H1 (cell line): ENCODE measurements around the gene LY86. TPM values are rescaled to one million over a fixed set of nuclear protein-coding genes. Genes with fewer than 3 reads are reported as not detected.

Source experiments
- CTCF ChIA-PET: fragments of 300-600 bp; sonication (Branson Sonifier 250); formaldehyde crosslinking; loops from one replicate; lab custom pipeline; 2021; ENCODE audit not compliant: partially characterized antibody; lab: Charles Lee
- POLR2A ChIA-PET: fragments of 300-600 bp; sonication (Branson Sonifier 250); formaldehyde crosslinking; loops from one replicate; lab custom pipeline; 2021; ENCODE audit warnings: inconsistent platforms; ENCODE audit not compliant: partially characterized antibody; lab: Charles Lee
- DNase-seq, 2 experiments: peaks; one replicate each; pipeline versions ENCODE4 v3.0.0 to v3.0.0-alpha.2; 2010 to 2022; ENCODE audit warnings: low spot score in 2 of 2, low read depth in 1 of 2, mixed read lengths in 1 of 2
- FAIRE-seq: peaks from 2 replicates; lab custom pipeline; 2011; peaks lifted over from hg19 to GRCh38; lab: Jason Lieb, UNC
- H2AFZ ChIP-seq: 2 replicates; pipeline ENCODE4 v1.8.1; 2012; ENCODE audit warnings: low read length, inconsistent platforms
- H2AK5ac ChIP-seq: 2 replicates; pipeline ENCODE4 v1.6.1; 2013; ENCODE audit warnings: low read depth, low read length
- H2BK120ac ChIP-seq: replicated peaks from 2 replicates; pipeline ENCODE3; 2013; ENCODE audit warnings: low read depth, low read length, inconsistent platforms
- H2BK12ac ChIP-seq: 2 replicates; pipeline ENCODE4 v1.6.1; 2013; ENCODE audit warnings: low read depth, low read length
- H2BK15ac ChIP-seq: 2 replicates; pipeline ENCODE4 v1.6.1; 2013; ENCODE audit warnings: low read length
- H2BK20ac ChIP-seq: 2 replicates; pipeline ENCODE4 v1.6.1; 2013; ENCODE audit warnings: low read length
- H2BK5ac ChIP-seq: 2 replicates; pipeline ENCODE4 v1.6.1; 2013; ENCODE audit warnings: low read depth, low read length
- H3K14ac ChIP-seq: 2 replicates; pipeline ENCODE4 v1.6.1; 2013; ENCODE audit warnings: inconsistent platforms; ENCODE audit not compliant: insufficient read length
- H3K18ac ChIP-seq: 2 replicates; pipeline ENCODE4 v1.6.1; 2013; ENCODE audit warnings: low read length; ENCODE audit errors: extremely low read depth
- H3K23ac ChIP-seq: 2 replicates; pipeline ENCODE4 v1.6.1; 2013; ENCODE audit warnings: inconsistent platforms; ENCODE audit not compliant: insufficient read length
- H3K23me2 ChIP-seq: 2 replicates; pipeline ENCODE4 v1.6.1; 2013; ENCODE audit warnings: low read depth, low read length
- H3K27ac ChIP-seq: 2 replicates; pipeline ENCODE4 v1.6.1; 2011; ENCODE audit warnings: low read depth, low read length, inconsistent platforms
- H3K27me3 ChIP-seq, 4 experiments: replicated peaks in 1 of 4; 1 replicate in 1 of 4; 2 replicates in 3 of 4; pipeline versions ENCODE4 v1.6.1 to v1.8.1; 2011 to 2013; ENCODE audit warnings: low read length in 3 of 4, mild to moderate bottlenecking in 3 of 4, inconsistent platforms in 2 of 4, mixed read lengths in 2 of 4, moderate library complexity in 1 of 4; ENCODE audit not compliant: control insufficient read depth in 3 of 4, insufficient read depth in 3 of 4; ENCODE audit errors: extremely low read depth in 1 of 4
- H3K36me3 ChIP-seq, 4 experiments: 2 replicates each; pipeline versions ENCODE4 v1.6.1 to v1.8.1; 2011 to 2013; ENCODE audit warnings: mild to moderate bottlenecking in 4 of 4, low read length in 3 of 4, moderate library complexity in 2 of 4, control low read depth in 1 of 4, inconsistent platforms in 1 of 4; ENCODE audit not compliant: insufficient read depth in 4 of 4, control insufficient read depth in 2 of 4
- H3K4ac ChIP-seq: replicated peaks from 2 replicates; pipeline ENCODE3; 2013; ENCODE audit warnings: low read length, low read depth, mixed read lengths, inconsistent platforms; ENCODE audit not compliant: insufficient read length
- H3K4me1 ChIP-seq, 4 experiments: replicated peaks in 1 of 4; 1 replicate in 1 of 4; 2 replicates in 3 of 4; pipeline versions ENCODE4 v1.6.1 to v1.8.1; 2011 to 2013; ENCODE audit warnings: low read length in 3 of 4, inconsistent platforms in 2 of 4, mixed read lengths in 1 of 4; ENCODE audit not compliant: insufficient read depth in 4 of 4, control insufficient read depth in 3 of 4
- H3K4me2 ChIP-seq, 2 experiments: 2 replicates each; pipeline versions ENCODE4 v1.6.1 to v1.8.1; 2011 to 2013; ENCODE audit warnings: low read depth in 2 of 2, low read length in 2 of 2, control low read depth in 1 of 2, inconsistent platforms in 1 of 2, mild to moderate bottlenecking in 1 of 2; ENCODE audit not compliant: insufficient read depth in 1 of 2
- H3K4me3 ChIP-seq, 4 experiments: fragments of 200-600, 300-600 bp in 1 of 4; sonication (generic), shearing (Covaris generic), sonication (Bioruptor Twin) in 1 of 4; 2 replicates each; pipeline versions ENCODE4 v1.5.1 to v1.8.1; 2011 to 2016; ENCODE audit warnings: low read length in 4 of 4, low read depth in 3 of 4, control low read depth in 2 of 4, inconsistent platforms in 2 of 4, mild to moderate bottlenecking in 2 of 4, mixed read lengths in 1 of 4, moderate library complexity in 1 of 4; ENCODE audit not compliant: insufficient read depth in 2 of 4; ENCODE audit errors: extremely low read depth in 1 of 4
- H3K56ac ChIP-seq: replicated peaks from 2 replicates; pipeline ENCODE3; 2013; ENCODE audit warnings: low read depth, mild to moderate bottlenecking, mixed read lengths, low read length, inconsistent platforms; ENCODE audit not compliant: insufficient read length
- H3K79me1 ChIP-seq: 2 replicates; pipeline ENCODE4 v1.6.1; 2013; ENCODE audit warnings: low read depth, low read length, control low read depth
- H3K79me2 ChIP-seq, 2 experiments: 2 replicates each; pipeline versions ENCODE4 v1.6.1 to v1.8.1; 2012 to 2013; ENCODE audit warnings: low read length in 2 of 2, mild to moderate bottlenecking in 2 of 2, inconsistent platforms in 1 of 2; ENCODE audit not compliant: insufficient read depth in 2 of 2, control insufficient read depth in 1 of 2
- H3K9ac ChIP-seq, 4 experiments: replicated peaks in 1 of 4; 1 replicate in 1 of 4; 2 replicates in 3 of 4; pipeline versions ENCODE4 v1.6.1 to v1.8.1; 2011 to 2013; ENCODE audit warnings: low read depth in 3 of 4, low read length in 3 of 4, control low read depth in 2 of 4, mild to moderate bottlenecking in 2 of 4, moderate library complexity in 2 of 4, inconsistent platforms in 1 of 4; ENCODE audit errors: extremely low read depth in 1 of 4
- H3K9me3 ChIP-seq, 2 experiments: 2 replicates each; pipeline versions ENCODE4 v1.6.1 to v1.8.1; 2012 to 2013; ENCODE audit warnings: mild to moderate bottlenecking in 2 of 2, moderate library complexity in 2 of 2, control low read depth in 1 of 2, inconsistent platforms in 1 of 2, low read depth in 1 of 2, low read length in 1 of 2, mixed read lengths in 1 of 2; ENCODE audit not compliant: insufficient read depth in 2 of 2
- H4K20me1 ChIP-seq, 2 experiments: replicated peaks in 1 of 2; 2 replicates each; pipeline versions ENCODE3 to v1.8.1; 2011 to 2013; ENCODE audit warnings: inconsistent platforms in 2 of 2, low read length in 2 of 2, mild to moderate bottlenecking in 1 of 2; ENCODE audit not compliant: insufficient read depth in 2 of 2, control insufficient read depth in 1 of 2
- H4K5ac ChIP-seq: 2 replicates; pipeline ENCODE4 v1.6.1; 2013; ENCODE audit warnings: low read length, low read depth, mixed read lengths, inconsistent platforms; ENCODE audit not compliant: insufficient read length
- H4K8ac ChIP-seq: 2 replicates; pipeline ENCODE4 v1.8.0; 2013; ENCODE audit warnings: mild to moderate bottlenecking, moderate library complexity, low read length, inconsistent platforms; ENCODE audit not compliant: insufficient read depth; ENCODE audit errors: extremely low read depth
- H4K91ac ChIP-seq: replicated peaks from 2 replicates; pipeline ENCODE3; 2013; ENCODE audit warnings: low read length, mixed read lengths, inconsistent platforms; ENCODE audit not compliant: insufficient read length
- BCL11A ChIP-seq, 2 experiments: IDR thresholded peaks; one replicate each; pipeline ENCODE4 v1.6.1; 2011; ENCODE audit warnings: low read depth in 2 of 2, low read length in 2 of 2, mild to moderate bottlenecking in 2 of 2
- CBX5 ChIP-seq: fragments of 300-800, 300-1000 bp; sonication (generic); IDR thresholded peaks from 2 replicates; pipeline ENCODE4 v1.7.1; 2016; ENCODE audit warnings: antibody characterized with exemption, low read length, low read depth
- CEBPB ChIP-seq: IDR thresholded peaks from 2 replicates; pipeline ENCODE4 v1.6.1; 2012; ENCODE audit warnings: low read depth, low read length
- CREB1 ChIP-seq: IDR thresholded peaks from 2 replicates; pipeline ENCODE4 v1.6.1; 2012; ENCODE audit warnings: inconsistent platforms
- CTBP2 ChIP-seq: IDR thresholded peaks from 2 replicates; pipeline ENCODE4 v1.7.0; 2011; ENCODE audit warnings: borderline replicate concordance, mild to moderate bottlenecking, moderate library complexity, mixed read lengths, low read length; ENCODE audit not compliant: insufficient read depth, insufficient read length
- JUND ChIP-seq: IDR thresholded peaks from 2 replicates; pipeline ENCODE4 v1.6.1; 2011; ENCODE audit warnings: mild to moderate bottlenecking, improper control_type of control experiment, low read length
- POLR2A ChIP-seq, 2 experiments: IDR thresholded peaks; 1 replicate in 1 of 2; 2 replicates in 1 of 2; pipeline ENCODE4 v1.6.1; 2011; ENCODE audit warnings: low read depth in 2 of 2, low read length in 2 of 2, mild to moderate bottlenecking in 2 of 2; ENCODE audit errors: control extremely low read depth in 1 of 2
- RBBP5 ChIP-seq: IDR thresholded peaks from 2 replicates; pipeline ENCODE4 v1.7.1; 2012; ENCODE audit warnings: low read depth, mild to moderate bottlenecking, inconsistent platforms, low read length, moderate library complexity, borderline replicate concordance
- RFX5 ChIP-seq: IDR thresholded peaks from 2 replicates; pipeline ENCODE4 v1.6.1; 2011; ENCODE audit warnings: low read depth, low read length, improper control_type of control experiment, borderline replicate concordance
- SP1 ChIP-seq: IDR thresholded peaks from 2 replicates; pipeline ENCODE4 v1.6.1; 2011; ENCODE audit warnings: low read depth, low read length
- whole genome bisulfite sequencing, 2 experiments: shearing (Covaris generic) in 1 of 2; methylation state at CpG; one replicate each; pipeline versions ENCODE4 v1.1.6 to v1.1.7; 2013 to 2015; ENCODE audit warnings: low lambda C conversion rate in 2 of 2, mixed read lengths in 2 of 2, inconsistent platforms in 1 of 2, low coverage in 1 of 2, missing lambda C conversion rate in 1 of 2; ENCODE audit not compliant: insufficient replicate concordance in 2 of 2, insufficient coverage in 1 of 2, insufficient read length in 1 of 2; ENCODE audit errors: extremely low coverage in 1 of 2, missing lambda C conversion rate in 1 of 2; 5-methylcytosine and 5-hydroxymethylcytosine counted together
- polyA plus RNA-seq, 7 experiments: library from polyadenylated mRNA; depleted of rRNA in 3 of 7; stranded (reverse) in 5 of 7; unstranded in 2 of 7; fragments of >200 nt in 5 of 7; fragments of 200-250 nt in 2 of 7; gene quantifications; 1 replicate in 5 of 7; 2 replicates in 1 of 7; 4 replicates in 1 of 7; pipeline versions ENCODE4 v1.2.1 to v1.2.3, GENCODE V29; 2011 to 2013; ENCODE audit warnings: missing spikeins in 2 of 7, mixed read lengths in 2 of 7
- total RNA-seq: library from RNA; stranded (reverse); fragmentation: NEBNext Ultra II Directional; extraction: Animal tissue kit (Norgen Biotek cat#: 25700); gene quantifications from 2 replicates; pipeline ENCODE4 v1.2.1, GENCODE V29; 2021
- TF ChIP-seq, protein P1 (sequence below), 3 experiments: IDR thresholded peaks; 1 replicate in 2 of 3; 2 replicates in 1 of 3; pipeline versions ENCODE4 v1.5.1 to v1.6.1; 2011; ENCODE audit warnings: low read length in 3 of 3, mild to moderate bottlenecking in 3 of 3, inconsistent platforms in 2 of 3, low read depth in 1 of 3, moderate library complexity in 1 of 3; ENCODE audit not compliant: insufficient read depth in 1 of 3; ENCODE audit errors: control extremely low read depth in 1 of 3
- TF ChIP-seq, protein P2 (sequence below): IDR thresholded peaks from 2 replicates; pipeline ENCODE4 v1.6.1; 2011; ENCODE audit warnings: low read depth, mild to moderate bottlenecking, low read length; ENCODE audit not compliant: insufficient read depth

Gene LY86
- total and polyA plus RNA-seq, 2 of the 8 experiments (the other 6 are each of a cell fraction or from before 2014, with no cell fraction given): not detected

GRCh38 chr6:6661191-6661590, 72.7 kb downstream of the LY86 start:
- FAIRE-seq: no peak
- CTCF ChIA-PET: interaction anchor here (0.7 to 3.3 kb wide), 7 partner anchors 13 to 282 kb away, joined by 3 to 19 read pairs (median 3); no protein-coding TSS in a partner anchor
- TF ChIP-seq, protein P1, sequence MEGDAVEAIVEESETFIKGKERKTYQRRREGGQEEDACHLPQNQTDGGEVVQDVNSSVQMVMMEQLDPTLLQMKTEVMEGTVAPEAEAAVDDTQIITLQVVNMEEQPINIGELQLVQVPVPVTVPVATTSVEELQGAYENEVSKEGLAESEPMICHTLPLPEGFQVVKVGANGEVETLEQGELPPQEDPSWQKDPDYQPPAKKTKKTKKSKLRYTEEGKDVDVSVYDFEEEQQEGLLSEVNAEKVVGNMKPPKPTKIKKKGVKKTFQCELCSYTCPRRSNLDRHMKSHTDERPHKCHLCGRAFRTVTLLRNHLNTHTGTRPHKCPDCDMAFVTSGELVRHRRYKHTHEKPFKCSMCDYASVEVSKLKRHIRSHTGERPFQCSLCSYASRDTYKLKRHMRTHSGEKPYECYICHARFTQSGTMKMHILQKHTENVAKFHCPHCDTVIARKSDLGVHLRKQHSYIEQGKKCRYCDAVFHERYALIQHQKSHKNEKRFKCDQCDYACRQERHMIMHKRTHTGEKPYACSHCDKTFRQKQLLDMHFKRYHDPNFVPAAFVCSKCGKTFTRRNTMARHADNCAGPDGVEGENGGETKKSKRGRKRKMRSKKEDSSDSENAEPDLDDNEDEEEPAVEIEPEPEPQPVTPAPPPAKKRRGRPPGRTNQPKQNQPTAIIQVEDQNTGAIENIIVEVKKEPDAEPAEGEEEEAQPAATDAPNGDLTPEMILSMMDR (IDR thresholded peaks at IDR 0.05; ENCODE audit: control extremely low read depth in 1 of 3, insufficient read depth in 1 of 3, low read depth in 1 of 3, low read length in 3 of 3): no peak
- TF ChIP-seq RBBP5 (no peak), CBX5 (no peak), POLR2A (IDR thresholded peaks at IDR 0.05; ENCODE audit: control extremely low read depth in 1 of 2, low read depth in 2 of 2, low read length in 2 of 2) (no peak), SP1 (no peak), CTBP2 (no peak), CREB1 (no peak), BCL11A (IDR thresholded peaks at IDR 0.05; ENCODE audit: low read depth in 2 of 2, low read length in 2 of 2) (no peak), CEBPB (no peak), RFX5 (no peak), JUND (no peak)
- TF ChIP-seq, protein P2, sequence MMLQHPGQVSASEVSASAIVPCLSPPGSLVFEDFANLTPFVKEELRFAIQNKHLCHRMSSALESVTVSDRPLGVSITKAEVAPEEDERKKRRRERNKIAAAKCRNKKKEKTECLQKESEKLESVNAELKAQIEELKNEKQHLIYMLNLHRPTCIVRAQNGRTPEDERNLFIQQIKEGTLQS: no peak

More at GRCh38 chr6:6661191-6661590, 72.7 kb downstream of the LY86 start:
- no peaks in the 10 kb centered on the region; the same call in 1 of the 2 replicates for H3K79me1 ChIP-seq
- no peak overlapping the region for H3K4me2 ChIP-seq
- H3K4me1 ChIP-seq: no peaks in the 10 kb centered on the region
- H3K36me3 ChIP-seq: no peaks in the 10 kb centered on the region
- no peak overlapping the region for H3K27ac ChIP-seq
- H3K79me2 ChIP-seq: no peaks in the 10 kb centered on the region
- POLR2A ChIA-PET: no interaction called here
- H3K4ac ChIP-seq: no peak overlapping the region
- no peak overlapping the region for H4K8ac ChIP-seq
- no peaks in the 10 kb centered on the region for H4K20me1 ChIP-seq
- no peak overlapping the region for H2AFZ ChIP-seq
- no peak overlapping the region for H3K14ac ChIP-seq
- no peak overlapping the region for H4K91ac ChIP-seq
- peaks cover 0 to 6% of the 10 kb centered on the region in 2 experiments; a peak in 1 of 4 replicates for H3K9me3 ChIP-seq
- H2BK12ac ChIP-seq: no peak overlapping the region
- H3K27me3 ChIP-seq: no peaks in the 10 kb centered on the region; a peak in 1 of 7 replicates
- H3K18ac ChIP-seq: no peak overlapping the region
- no peak overlapping the region for H2BK15ac ChIP-seq
- WGBS, 2 experiments: 91% methylated on average over 9 of the region's 9 CpGs; no CpG with 5 or more reads in 1 of the 2 experiments
- no peak overlapping the region for H3K9ac ChIP-seq
- H3K4me3 ChIP-seq: no peak overlapping the region
- no peak overlapping the region for H2BK120ac ChIP-seq
- no peak for DNase-seq
- H3K23me2 ChIP-seq: no peaks in the 10 kb centered on the region
- no peak overlapping the region for H3K23ac ChIP-seq
- no peak overlapping the region for H2AK5ac ChIP-seq
- no peak overlapping the region for H3K56ac ChIP-seq
- H4K5ac ChIP-seq: no peak overlapping the region
- H2BK20ac ChIP-seq: no peak overlapping the region
- no peak overlapping the region for H2BK5ac ChIP-seq
